Measurements from ENCODE around the gene CHAC1.

- TF ChIP-seq ZNF274 (IDR thresholded peaks at IDR 0.05; ENCODE audit: low read depth, low read length) (no peak), YY1 (IDR thresholded peaks at IDR 0.05; ENCODE audit: insufficient read depth, insufficient read length) (no peak)
These were observed 6.3 kb downstream of the CHAC1 start for GRCh38 chr15:40959331-40960141.
